HEK293T (cell line): Measurements from ENCODE around the gene TMED3.

ENCODE experiments used
- ARNT ChIP-seq: fragments of 450-650 bp; IDR thresholded peaks from 2 replicates; pipeline ENCODE4 v1.6.1; 2017; ENCODE audit warnings: mild to moderate bottlenecking
- BHLHE40 ChIP-seq: fragments of 450-650 bp; IDR thresholded peaks from 2 replicates; pipeline ENCODE4 v1.6.1; 2016; ENCODE audit warnings: mild to moderate bottlenecking, moderate library complexity, borderline replicate concordance
- CTBP1 ChIP-seq: fragments of 450-650 bp; IDR thresholded peaks from 2 replicates; pipeline ENCODE4 v1.6.1; 2016; ENCODE audit warnings: borderline replicate concordance
- ELF4 ChIP-seq: fragments of 450-650 bp; IDR thresholded peaks from 2 replicates; pipeline ENCODE4 v1.6.1; 2017; ENCODE audit warnings: antibody characterized with exemption
- FOXA1 ChIP-seq: fragments of 450-650 bp; IDR thresholded peaks from 2 replicates; pipeline ENCODE4 v1.6.1; 2016; ENCODE audit warnings: mild to moderate bottlenecking
- FOXK2 ChIP-seq: fragments of 450-650 bp; IDR thresholded peaks from 2 replicates; pipeline ENCODE4 v1.6.1; 2016; ENCODE audit warnings: mild to moderate bottlenecking
- FOXM1 ChIP-seq: fragments of 450-650 bp; IDR thresholded peaks from 2 replicates; pipeline ENCODE4 v1.6.1; 2017; ENCODE audit warnings: mild to moderate bottlenecking, borderline replicate concordance
- HDGF ChIP-seq: fragments of 450-650 bp; IDR thresholded peaks from 2 replicates; pipeline ENCODE4 v1.6.1; 2017; ENCODE audit warnings: antibody characterized with exemption, borderline replicate concordance
- NFRKB ChIP-seq: fragments of 450-650 bp; IDR thresholded peaks from 2 replicates; pipeline ENCODE4 v1.6.1; 2016; ENCODE audit warnings: mild to moderate bottlenecking, moderate library complexity
- SP1 ChIP-seq: fragments of 450-650 bp; IDR thresholded peaks from 2 replicates; pipeline ENCODE4 v1.6.1; 2017
- SUZ12 ChIP-seq: fragments of 450-650 bp; IDR thresholded peaks from 2 replicates; pipeline ENCODE4 v1.6.1; 2016; ENCODE audit warnings: mild to moderate bottlenecking
- TARDBP ChIP-seq: fragments of 450-650 bp; IDR thresholded peaks from 2 replicates; pipeline ENCODE4 v1.6.1; 2016
- ZNF384 ChIP-seq: fragments of 450-650 bp; IDR thresholded peaks from 2 replicates; pipeline ENCODE4 v1.6.1; 2016

DNA sequence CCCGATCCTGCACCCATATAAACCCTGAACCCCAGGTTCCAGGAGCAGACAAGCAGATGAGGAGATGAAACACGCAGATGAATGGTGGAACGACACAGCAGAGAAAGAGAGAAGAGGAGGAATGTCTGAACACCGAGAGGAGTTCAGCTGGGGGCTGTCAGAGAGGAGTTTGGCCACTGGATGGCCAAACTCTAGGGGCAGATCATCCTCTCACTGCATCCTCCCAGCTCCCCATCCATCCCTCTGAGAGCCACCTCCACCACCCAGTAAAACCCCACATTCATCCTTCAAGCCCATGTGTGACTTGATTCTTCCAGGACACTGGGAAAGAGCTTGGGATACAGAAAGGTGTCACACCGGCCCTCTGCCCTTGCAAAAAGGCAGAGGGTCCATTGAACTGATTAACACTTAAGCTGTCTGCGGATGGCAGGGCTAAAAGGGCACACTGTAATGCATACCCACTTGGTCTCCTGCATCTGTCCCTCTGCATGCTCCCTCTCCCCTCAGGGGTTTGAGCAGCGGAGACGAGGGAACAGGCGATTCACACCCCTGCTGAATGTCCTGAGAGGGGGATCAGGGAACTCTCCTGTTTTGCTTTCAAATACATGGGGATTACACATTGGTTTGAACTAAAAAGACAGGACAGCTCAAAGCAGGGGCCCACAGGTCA lies 53.8 kb downstream of the TMED3 start:
- TF ChIP-seq SUZ12 (no peak), HDGF (no peak), ZNF384 (no peak), BHLHE40 (no peak), ELF4 (no peak), FOXA1 (no peak), SP1 (no peak), FOXM1 (no peak), CTBP1 (no peak), NFRKB (no peak), TARDBP (no peak), ARNT (no peak), FOXK2 (no peak)
